ENCODE measurements around the gene IRF6.

The IRF6 gene

GRCh38 chr1:209849388-209849787 lies 43.4 kb upstream of the IRF6 start:
- no peak for TF ChIP-seq CTCF (conservative IDR thresholded peaks at IDR 0.05; ENCODE audit: control insufficient read depth, insufficient read depth, low read depth, low read length)
- H3K4me3 ChIP-seq (ENCODE audit: control insufficient read depth, low read depth, low read length) = no peak overlapping the region
- DNase-seq (ENCODE audit: low read depth) = no peak

GRCh38 chr1:209845408-209845725 lies 39.4 kb upstream of the IRF6 start:
- DNase-seq (ENCODE audit: low read depth) = no peak
- no peak for TF ChIP-seq CTCF (conservative IDR thresholded peaks at IDR 0.05; ENCODE audit: control insufficient read depth, insufficient read depth, low read depth, low read length)
- no peak overlapping the region for H3K4me3 ChIP-seq (ENCODE audit: control insufficient read depth, low read depth, low read length)

- no peak overlapping the region for H3K4me3 ChIP-seq (ENCODE audit: control insufficient read depth, low read depth, low read length)
- DNase-seq (ENCODE audit: low read depth) = peak; percentile 21
- no peak for TF ChIP-seq CTCF (conservative IDR thresholded peaks at IDR 0.05; ENCODE audit: control insufficient read depth, insufficient read depth, low read depth, low read length)
Measured at GRCh38 chr1:209844695-209845407, 38.9 kb upstream of the IRF6 start.

GRCh38 chr1:209840611-209841010 lies 34.7 kb upstream of the IRF6 start:
- no peak overlapping the region for H3K4me3 ChIP-seq (ENCODE audit: control insufficient read depth, low read depth, low read length)
- no peak for TF ChIP-seq CTCF (conservative IDR thresholded peaks at IDR 0.05; ENCODE audit: control insufficient read depth, insufficient read depth, low read depth, low read length)
- DNase-seq (ENCODE audit: low read depth) = peak; percentile 27

- no peak overlapping the region for H3K4me3 ChIP-seq (ENCODE audit: control insufficient read depth, low read depth, low read length)
- peak; percentile 95 for DNase-seq (ENCODE audit: low read depth)
- no peak for TF ChIP-seq CTCF (conservative IDR thresholded peaks at IDR 0.05; ENCODE audit: control insufficient read depth, insufficient read depth, low read depth, low read length)
Measured at GRCh38 chr1:209839875-209840546, 34.1 kb upstream of the IRF6 start.

GRCh38 chr1:209838537-209838936 lies 32.6 kb upstream of the IRF6 start:
- H3K4me3 ChIP-seq (ENCODE audit: control insufficient read depth, low read depth, low read length) = no peak overlapping the region
- no peak for DNase-seq (ENCODE audit: low read depth)
- no peak for TF ChIP-seq CTCF (conservative IDR thresholded peaks at IDR 0.05; ENCODE audit: control insufficient read depth, insufficient read depth, low read depth, low read length)
